ENCODE results near the gene DLGAP4.

DNA sequence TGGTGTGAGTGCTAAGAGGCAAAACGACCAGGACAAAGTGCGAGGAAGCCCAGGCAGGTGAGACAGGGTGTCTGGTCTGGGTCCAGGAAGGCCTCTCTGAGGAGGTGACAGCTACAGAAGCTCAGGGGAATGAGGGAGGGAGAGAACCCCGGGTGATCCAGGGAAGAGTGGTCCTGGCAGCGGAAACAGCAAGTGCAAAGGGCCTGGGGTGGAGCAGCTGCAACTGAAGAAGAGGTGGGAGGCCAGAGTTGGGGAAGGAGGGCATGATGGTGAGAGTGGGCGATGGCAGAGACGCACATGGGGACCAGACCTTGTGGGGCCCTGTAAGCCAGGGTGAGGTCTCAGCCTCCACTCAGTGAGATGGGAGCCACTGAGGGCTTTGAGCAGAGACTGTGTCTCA lies 45.8 kb downstream of the DLGAP4 start:
- TF ChIP-seq BACH2 (CRISPR knock-in tag; IDR thresholded peaks at IDR 0.05; ENCODE audit: borderline replicate concordance) (no peak), RARB (CRISPR knock-in tag; IDR thresholded peaks at IDR 0.05) (no peak), ZFP30 (CRISPR knock-in tag; IDR thresholded peaks at IDR 0.05) (no peak), ZFP3 (CRISPR knock-in tag; IDR thresholded peaks at IDR 0.05) (no peak), ZC3H10 (CRISPR knock-in tag; IDR thresholded peaks at IDR 0.05) (no peak)
- TF ChIP-seq, protein P1, sequence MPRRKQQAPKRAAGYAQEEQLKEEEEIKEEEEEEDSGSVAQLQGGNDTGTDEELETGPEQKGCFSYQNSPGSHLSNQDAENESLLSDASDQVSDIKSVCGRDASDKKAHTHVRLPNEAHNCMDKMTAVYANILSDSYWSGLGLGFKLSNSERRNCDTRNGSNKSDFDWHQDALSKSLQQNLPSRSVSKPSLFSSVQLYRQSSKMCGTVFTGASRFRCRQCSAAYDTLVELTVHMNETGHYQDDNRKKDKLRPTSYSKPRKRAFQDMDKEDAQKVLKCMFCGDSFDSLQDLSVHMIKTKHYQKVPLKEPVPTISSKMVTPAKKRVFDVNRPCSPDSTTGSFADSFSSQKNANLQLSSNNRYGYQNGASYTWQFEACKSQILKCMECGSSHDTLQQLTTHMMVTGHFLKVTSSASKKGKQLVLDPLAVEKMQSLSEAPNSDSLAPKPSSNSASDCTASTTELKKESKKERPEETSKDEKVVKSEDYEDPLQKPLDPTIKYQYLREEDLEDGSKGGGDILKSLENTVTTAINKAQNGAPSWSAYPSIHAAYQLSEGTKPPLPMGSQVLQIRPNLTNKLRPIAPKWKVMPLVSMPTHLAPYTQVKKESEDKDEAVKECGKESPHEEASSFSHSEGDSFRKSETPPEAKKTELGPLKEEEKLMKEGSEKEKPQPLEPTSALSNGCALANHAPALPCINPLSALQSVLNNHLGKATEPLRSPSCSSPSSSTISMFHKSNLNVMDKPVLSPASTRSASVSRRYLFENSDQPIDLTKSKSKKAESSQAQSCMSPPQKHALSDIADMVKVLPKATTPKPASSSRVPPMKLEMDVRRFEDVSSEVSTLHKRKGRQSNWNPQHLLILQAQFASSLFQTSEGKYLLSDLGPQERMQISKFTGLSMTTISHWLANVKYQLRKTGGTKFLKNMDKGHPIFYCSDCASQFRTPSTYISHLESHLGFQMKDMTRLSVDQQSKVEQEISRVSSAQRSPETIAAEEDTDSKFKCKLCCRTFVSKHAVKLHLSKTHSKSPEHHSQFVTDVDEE (CRISPR knock-in tag; IDR thresholded peaks at IDR 0.05), result no peak

All from SK-N-SH treated with all-trans-retinoic acid at 6 μM for 48 hours (cell line).